Endothelial cell of umbilical vein (primary cell): ENCODE data around the gene USP48. TPM values are rescaled to one million over a fixed set of nuclear protein-coding genes. Genes with fewer than 3 reads are reported as not detected.

ENCODE experiments used
- BruUV-seq: library from RNA; stranded (reverse); fragments of 400-500 nt; replicated peaks from 2 replicates; lab custom pipeline; 2021; lab: Mats Ljungman, UMichigan
- CTCF ChIA-PET: fragments of 300-600, 350-600 bp; sonication (Branson Sonifier 250); formaldehyde crosslinking; loops from one replicate; lab custom pipeline; 2021; ENCODE audit warnings: antibody characterized with exemption, inconsistent platforms; lab: Charles Lee
- POLR2A ChIA-PET: fragments of 300-600, 350-600 bp; sonication (Branson Sonifier 250); formaldehyde crosslinking; loops from one replicate; lab custom pipeline; 2021; ENCODE audit warnings: antibody characterized with exemption, inconsistent platforms; lab: Charles Lee
- DNase-seq: peaks from one replicate; pipeline ENCODE4 v3.0.0-alpha.2; 2011; ENCODE audit warnings: low read depth, low spot score
- FAIRE-seq: peaks from 2 replicates; lab custom pipeline; 2011; peaks lifted over from hg19 to GRCh38; lab: Jason Lieb, UNC
- H2AFZ ChIP-seq: 2 replicates; pipeline ENCODE4 v1.6.0; 2012; ENCODE audit warnings: low read depth, low read length, control low read depth, inconsistent platforms
- H3K27ac ChIP-seq: 2 replicates; pipeline ENCODE4 v1.5.1; 2011; ENCODE audit warnings: low read depth, mild to moderate bottlenecking, control low read depth, low read length, moderate library complexity; ENCODE audit not compliant: insufficient read depth
- H3K27me3 ChIP-seq, 2 experiments: 2 replicates each; pipeline versions ENCODE4 v1.6.0 to v1.6.1; 2011; ENCODE audit warnings: low read length in 2 of 2, mixed read lengths in 1 of 2; ENCODE audit not compliant: control insufficient read depth in 2 of 2, insufficient read depth in 2 of 2
- H3K36me3 ChIP-seq, 2 experiments: 2 replicates in 1 of 2; 3 replicates in 1 of 2; pipeline ENCODE4 v1.5.1; 2011; ENCODE audit warnings: low read length in 2 of 2, mild to moderate bottlenecking in 1 of 2, moderate library complexity in 1 of 2; ENCODE audit not compliant: control insufficient read depth in 2 of 2, insufficient read depth in 2 of 2; ENCODE audit errors: extremely low read depth in 1 of 2
- H3K4me1 ChIP-seq: 3 replicates; pipeline ENCODE4 v1.5.1; 2011; ENCODE audit warnings: mild to moderate bottlenecking, low read length; ENCODE audit not compliant: control insufficient read depth, insufficient read depth; ENCODE audit errors: extremely low read depth
- H3K4me2 ChIP-seq: 2 replicates; pipeline ENCODE4 v1.6.1; 2011; ENCODE audit warnings: low read length, control low read depth, mixed read lengths; ENCODE audit not compliant: insufficient read depth
- H3K4me3 ChIP-seq, 3 experiments: fragments of 200-600 bp in 1 of 3; sonication (generic), shearing (Covaris generic) in 1 of 3; replicated peaks in 1 of 3; 2 replicates each; pipeline ENCODE4 v1.5.1; 2011 to 2016; ENCODE audit warnings: control low read depth in 3 of 3, low read length in 3 of 3, mild to moderate bottlenecking in 2 of 3, inconsistent platforms in 1 of 3, low read depth in 1 of 3, moderate library complexity in 1 of 3; ENCODE audit not compliant: insufficient read depth in 1 of 3
- H3K79me2 ChIP-seq: 2 replicates; pipeline ENCODE4 v1.6.0; 2012; ENCODE audit warnings: low read length, inconsistent platforms; ENCODE audit not compliant: control insufficient read depth, insufficient read depth
- H3K9ac ChIP-seq: replicated peaks from 2 replicates; pipeline ENCODE3; 2011; ENCODE audit warnings: low read length, control low read depth; ENCODE audit not compliant: insufficient read depth; ENCODE audit errors: extremely low read depth
- H3K9me1 ChIP-seq: replicated peaks from 3 replicates; pipeline ENCODE4 v1.6.0; 2011; ENCODE audit warnings: mild to moderate bottlenecking, low read length; ENCODE audit not compliant: control insufficient read depth, insufficient read depth; ENCODE audit errors: extremely low read depth
- H3K9me3 ChIP-seq: replicated peaks from 2 replicates; pipeline ENCODE4 v1.5.1; 2012; ENCODE audit warnings: low read length, inconsistent platforms; ENCODE audit not compliant: control insufficient read depth, insufficient read depth
- H4K20me1 ChIP-seq: replicated peaks from 2 replicates; pipeline ENCODE3; 2011; ENCODE audit warnings: mild to moderate bottlenecking, low read length; ENCODE audit not compliant: control insufficient read depth, insufficient read depth; ENCODE audit errors: extremely low read depth
- GATA2 ChIP-seq: IDR thresholded peaks from 2 replicates; pipeline ENCODE4 v1.7.0; 2011; ENCODE audit warnings: low read depth, mild to moderate bottlenecking, moderate library complexity, mixed read lengths, low read length; ENCODE audit not compliant: insufficient read length, insufficient read depth
- JUN ChIP-seq: IDR thresholded peaks from 2 replicates; pipeline ENCODE4 v1.6.1; 2011; ENCODE audit warnings: borderline replicate concordance, low read depth; ENCODE audit not compliant: insufficient read length, insufficient read depth
- dilution Hi-C: fragments of 300-500 bp; cut with MboI; formaldehyde crosslinking; loops from one replicate; pipeline ENCODE4 v1.15.0; 2019; ENCODE audit warnings: low sequenced_read_pairs; ENCODE audit not compliant: extremely low pct_ligation_motif_present
- intact Hi-C: fragments of 100-400 bp; cut with micrococcal nuclease; formaldehyde crosslinking; loops from one replicate; pipeline ENCODE4 v1.10.0; 2022
- polyA plus RNA-seq, 4 experiments: library from polyadenylated mRNA; depleted of rRNA in 3 of 4; stranded (reverse) in 3 of 4; unstranded in 1 of 4; fragments of >200 nt; gene quantifications; 2 replicates each; pipeline versions ENCODE4 v1.2.1 to v1.2.3, GENCODE V29; 2011 to 2012; ENCODE audit warnings: missing spikeins in 1 of 4
- total RNA-seq: library from RNA; stranded (reverse); gene quantifications from 2 replicates; pipeline ENCODE4 v1.2.3, GENCODE V29; 2021
- TF ChIP-seq, protein P1 (sequence below), 2 donors: IDR thresholded peaks; 1 replicate in 1 of 2; 2 replicates in 1 of 2; pipeline ENCODE4 v1.5.1; 2011; ENCODE audit warnings: low read length in 2 of 2, mild to moderate bottlenecking in 2 of 2, moderate library complexity in 2 of 2, control low read depth in 1 of 2, inconsistent platforms in 1 of 2, low read depth in 1 of 2; ENCODE audit not compliant: insufficient read depth in 1 of 2; ENCODE audit errors: extremely low read depth in 1 of 2

USP48 gene
- total and polyA plus RNA-seq, 2 donors (not counting 3 experiments of a cell fraction or from before 2014, with no cell fraction given), result 27.2 to 149 TPM

DNA sequence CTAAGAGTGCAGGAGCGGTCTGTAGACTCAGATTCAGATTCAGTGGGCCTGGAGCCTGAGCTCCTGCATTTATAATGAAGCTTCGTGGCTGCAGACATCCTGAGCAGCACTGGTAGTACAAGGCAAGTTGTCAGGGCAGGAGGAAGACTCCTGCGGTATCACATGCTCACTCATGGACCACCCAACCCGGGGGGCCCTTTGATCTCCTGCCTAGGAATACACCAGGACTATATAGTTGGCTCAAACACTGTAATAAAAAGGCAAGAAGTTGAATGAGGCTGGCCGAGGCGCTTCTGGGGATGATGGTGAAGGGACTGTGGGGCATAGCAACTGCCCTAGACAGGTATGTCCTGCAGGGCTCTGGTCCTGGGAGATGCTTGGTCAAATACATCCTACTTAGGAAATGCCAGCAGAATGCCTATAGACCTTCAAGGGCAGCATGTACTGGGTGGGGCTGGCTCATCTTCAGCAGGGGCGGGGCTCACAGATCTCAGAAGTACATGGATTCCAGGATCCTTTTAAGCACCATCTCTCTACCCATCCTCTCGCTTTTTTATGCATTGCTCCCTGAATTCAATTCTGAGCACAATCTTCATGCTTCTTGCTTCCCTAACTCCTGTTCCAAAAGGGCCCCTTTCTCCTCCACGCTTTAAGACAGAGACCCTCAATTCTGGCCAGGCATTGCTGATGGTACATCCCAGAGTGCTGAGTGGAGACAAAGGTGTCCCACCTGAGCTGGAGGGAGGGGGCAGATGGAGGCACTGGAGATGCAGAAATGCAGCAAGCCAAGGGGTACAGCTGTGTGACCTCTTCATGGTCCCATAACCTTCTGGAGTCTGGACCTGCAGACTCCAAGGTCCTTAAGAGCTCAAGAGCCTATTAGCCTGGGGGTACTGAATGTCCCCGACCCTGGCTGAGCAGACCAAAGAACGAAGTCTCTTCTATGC lies 111.7 kb downstream of the USP48 start:
- FAIRE-seq, result no peak
- no peak for DNase-seq
- BruUV-seq, result no TSS peak
- no peaks in the 10 kb centered on the region for H4K20me1 ChIP-seq
- no peaks in the 10 kb centered on the region for H3K9me3 ChIP-seq
- no peak overlapping the region for H3K4me2 ChIP-seq
- peaks cover 19 to 27% of the 10 kb centered on the region in 2 experiments for H3K27me3 ChIP-seq
- H3K4me3 ChIP-seq, result no peak overlapping the region
- H3K27ac ChIP-seq, result no peak overlapping the region
- no peaks in the 10 kb centered on the region for H3K79me2 ChIP-seq
- no peak for TF ChIP-seq GATA2
- TF ChIP-seq, protein P1, sequence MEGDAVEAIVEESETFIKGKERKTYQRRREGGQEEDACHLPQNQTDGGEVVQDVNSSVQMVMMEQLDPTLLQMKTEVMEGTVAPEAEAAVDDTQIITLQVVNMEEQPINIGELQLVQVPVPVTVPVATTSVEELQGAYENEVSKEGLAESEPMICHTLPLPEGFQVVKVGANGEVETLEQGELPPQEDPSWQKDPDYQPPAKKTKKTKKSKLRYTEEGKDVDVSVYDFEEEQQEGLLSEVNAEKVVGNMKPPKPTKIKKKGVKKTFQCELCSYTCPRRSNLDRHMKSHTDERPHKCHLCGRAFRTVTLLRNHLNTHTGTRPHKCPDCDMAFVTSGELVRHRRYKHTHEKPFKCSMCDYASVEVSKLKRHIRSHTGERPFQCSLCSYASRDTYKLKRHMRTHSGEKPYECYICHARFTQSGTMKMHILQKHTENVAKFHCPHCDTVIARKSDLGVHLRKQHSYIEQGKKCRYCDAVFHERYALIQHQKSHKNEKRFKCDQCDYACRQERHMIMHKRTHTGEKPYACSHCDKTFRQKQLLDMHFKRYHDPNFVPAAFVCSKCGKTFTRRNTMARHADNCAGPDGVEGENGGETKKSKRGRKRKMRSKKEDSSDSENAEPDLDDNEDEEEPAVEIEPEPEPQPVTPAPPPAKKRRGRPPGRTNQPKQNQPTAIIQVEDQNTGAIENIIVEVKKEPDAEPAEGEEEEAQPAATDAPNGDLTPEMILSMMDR (IDR thresholded peaks at IDR 0.05; ENCODE audit: extremely low read depth in 1 of 2, insufficient read depth in 1 of 2, low read depth in 1 of 2, low read length in 2 of 2), result no peak
- TF ChIP-seq JUN, result no peak
- no peak overlapping the region for H3K9ac ChIP-seq
- peaks cover 12% of the 10 kb centered on the region for H3K4me1 ChIP-seq
- intact Hi-C loops (no loop called here), dilution Hi-C loops (no loop called here)
- ChIA-PET CTCF (interaction anchor here (1.3 kb wide), 2 partner anchors 9 to 11 kb away, joined by 3 read pairs; no protein-coding TSS in a partner anchor), POLR2A (no interaction called here)
- no peaks in the 10 kb centered on the region for H3K36me3 ChIP-seq
- H3K9me1 ChIP-seq, result no peaks in the 10 kb centered on the region
- no peak overlapping the region for H2AFZ ChIP-seq
